Tibial artery (tissue), 4 donors: Measurements from ENCODE around the gene SCLT1.

Experiments
- DNase-seq, 2 donors: peaks; one replicate each; pipeline ENCODE4 v3.0.0-alpha.2; 2019
- H3K27ac ChIP-seq, 2 donors: fragments of 200-600 bp; sonication (generic) in 1 of 2; 1 replicate in 1 of 2; 2 replicates in 1 of 2; pipeline ENCODE4 v1.5.1; 2018 to 2019; ENCODE audit warnings: mild to moderate bottlenecking in 1 of 2
- H3K27me3 ChIP-seq, 2 donors: fragments of 200-600 bp; sonication (generic) in 1 of 2; one replicate each; pipeline versions ENCODE4 v1.5.1 to v1.6.0; 2016 to 2019
- H3K36me3 ChIP-seq, 3 donors: fragments of 200-600 bp; sonication (generic) in 2 of 3; one replicate each; pipeline ENCODE4 v1.5.1; 2016 to 2019; ENCODE audit warnings: mild to moderate bottlenecking in 2 of 3
- H3K4me1 ChIP-seq, 4 donors: fragments of 200-600 bp; sonication (generic) in 2 of 4; 1 replicate in 3 of 4; 2 replicates in 1 of 4; pipeline ENCODE4 v1.5.1; 2016 to 2019
- H3K4me3 ChIP-seq, 2 donors: fragments of 200-600 bp; sonication (generic) in 1 of 2; 1 replicate in 1 of 2; 2 replicates in 1 of 2; pipeline ENCODE4 v1.5.1; 2018 to 2019; ENCODE audit warnings: mild to moderate bottlenecking in 2 of 2
- H3K9me3 ChIP-seq, 3 donors: fragments of 200-600 bp; sonication (generic) in 1 of 3; one replicate each; pipeline ENCODE4 v1.5.1; 2016 to 2019
- intact Hi-C: fragments of 100-400 bp; cut with DNase I; formaldehyde crosslinking; loops from one replicate; pipeline ENCODE4 v1.15.0; 2023; ENCODE audit warnings: low total_unique reads
- TF ChIP-seq, protein P1 (sequence below), 2 experiments: fragments of 200-600 bp in 1 of 2; fragments of 450-650 bp in 1 of 2; IDR thresholded peaks; one replicate each; pipeline ENCODE4 v1.5.1; 2017 to 2019; ENCODE audit warnings: antibody characterized with exemption in 2 of 2, mild to moderate bottlenecking in 1 of 2, moderate library complexity in 1 of 2

Gene SCLT1

DNA sequence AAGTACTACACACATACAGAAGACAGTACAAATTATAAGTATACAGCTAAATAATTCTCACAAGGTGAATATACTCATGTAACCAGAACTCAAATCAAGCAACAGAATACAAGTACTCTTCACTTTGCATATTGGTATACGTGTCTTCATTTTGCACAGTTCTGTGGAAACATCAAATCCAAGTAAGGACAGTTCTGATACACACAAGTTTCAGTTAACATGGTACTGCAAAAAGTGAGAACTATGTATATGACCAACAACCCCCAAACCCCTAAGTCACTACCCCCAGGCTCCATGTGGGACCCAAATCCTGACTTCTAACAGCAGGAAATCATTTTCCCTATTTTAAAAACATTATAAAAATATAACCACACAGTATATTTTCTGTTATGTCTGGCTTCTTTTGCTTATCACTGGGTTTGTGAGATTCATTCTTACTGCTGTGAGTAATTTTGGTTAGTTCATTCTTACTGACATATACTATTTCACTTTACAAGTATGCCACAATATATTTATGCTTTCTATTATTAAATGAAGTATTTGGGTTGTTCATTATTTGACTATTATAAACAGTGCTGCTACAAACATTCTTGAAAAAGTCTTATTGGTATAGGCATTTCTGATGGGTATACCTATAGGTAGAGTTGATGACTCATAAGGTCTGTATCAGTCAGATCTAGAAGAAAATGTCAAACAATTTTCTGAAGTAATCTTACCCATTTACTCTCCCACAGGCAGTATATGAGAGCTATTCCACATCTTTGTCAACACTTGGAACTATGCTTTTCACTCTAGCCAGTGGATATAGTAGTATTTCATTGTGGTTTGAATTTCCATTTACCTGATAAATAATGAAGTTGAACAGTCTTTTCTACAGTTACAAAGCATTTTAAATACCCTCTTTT, 47.0 kb downstream of the SCLT1 start:
- DNase-seq, result no peak
- Histone ChIP-seq H3K36me3 (no peaks in the 10 kb centered on the region), H3K9me3 (peaks cover 0 to 18% (median 15%) of the 10 kb centered on the region in 3 donors), H3K4me3 (no peak overlapping the region), H3K27ac (no peak overlapping the region), H3K27me3 (no peaks in the 10 kb centered on the region), H3K4me1 (no peaks in the 10 kb centered on the region)
- intact Hi-C loops, result no loop called here
- TF ChIP-seq, protein P1, sequence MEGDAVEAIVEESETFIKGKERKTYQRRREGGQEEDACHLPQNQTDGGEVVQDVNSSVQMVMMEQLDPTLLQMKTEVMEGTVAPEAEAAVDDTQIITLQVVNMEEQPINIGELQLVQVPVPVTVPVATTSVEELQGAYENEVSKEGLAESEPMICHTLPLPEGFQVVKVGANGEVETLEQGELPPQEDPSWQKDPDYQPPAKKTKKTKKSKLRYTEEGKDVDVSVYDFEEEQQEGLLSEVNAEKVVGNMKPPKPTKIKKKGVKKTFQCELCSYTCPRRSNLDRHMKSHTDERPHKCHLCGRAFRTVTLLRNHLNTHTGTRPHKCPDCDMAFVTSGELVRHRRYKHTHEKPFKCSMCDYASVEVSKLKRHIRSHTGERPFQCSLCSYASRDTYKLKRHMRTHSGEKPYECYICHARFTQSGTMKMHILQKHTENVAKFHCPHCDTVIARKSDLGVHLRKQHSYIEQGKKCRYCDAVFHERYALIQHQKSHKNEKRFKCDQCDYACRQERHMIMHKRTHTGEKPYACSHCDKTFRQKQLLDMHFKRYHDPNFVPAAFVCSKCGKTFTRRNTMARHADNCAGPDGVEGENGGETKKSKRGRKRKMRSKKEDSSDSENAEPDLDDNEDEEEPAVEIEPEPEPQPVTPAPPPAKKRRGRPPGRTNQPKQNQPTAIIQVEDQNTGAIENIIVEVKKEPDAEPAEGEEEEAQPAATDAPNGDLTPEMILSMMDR (IDR thresholded peaks at IDR 0.05), result no peak

DNA sequence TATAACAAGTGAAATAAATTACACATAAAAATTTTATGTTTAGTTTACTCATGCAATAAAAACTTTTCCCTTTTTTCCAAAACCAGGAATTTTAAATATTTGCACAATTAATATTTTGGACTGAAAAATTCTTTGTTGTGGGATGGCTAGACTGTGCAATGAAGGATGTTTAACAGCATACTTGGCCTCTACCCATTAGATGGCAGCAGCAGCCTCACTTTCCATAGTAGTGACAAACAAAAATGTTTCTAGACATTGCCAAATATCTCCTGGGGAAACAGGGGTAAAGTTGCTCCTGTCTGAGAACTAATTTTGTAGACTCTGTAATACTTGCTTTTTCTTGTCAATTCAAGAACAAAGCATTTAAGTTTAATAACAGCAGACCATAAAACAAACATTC, 49.8 kb downstream of the SCLT1 start:
- Histone ChIP-seq H3K4me3 (no peak overlapping the region), H3K27me3 (no peaks in the 10 kb centered on the region), H3K9me3 (no peaks in the 10 kb centered on the region), H3K27ac (no peak overlapping the region), H3K4me1 (no peaks in the 10 kb centered on the region), H3K36me3 (peaks cover 0 to 7% (median 0%) of the 10 kb centered on the region in 3 donors)
- no peak for DNase-seq
- intact Hi-C loops, result no loop called here
- TF ChIP-seq, protein P1 (IDR thresholded peaks at IDR 0.05), result no peak

DNA sequence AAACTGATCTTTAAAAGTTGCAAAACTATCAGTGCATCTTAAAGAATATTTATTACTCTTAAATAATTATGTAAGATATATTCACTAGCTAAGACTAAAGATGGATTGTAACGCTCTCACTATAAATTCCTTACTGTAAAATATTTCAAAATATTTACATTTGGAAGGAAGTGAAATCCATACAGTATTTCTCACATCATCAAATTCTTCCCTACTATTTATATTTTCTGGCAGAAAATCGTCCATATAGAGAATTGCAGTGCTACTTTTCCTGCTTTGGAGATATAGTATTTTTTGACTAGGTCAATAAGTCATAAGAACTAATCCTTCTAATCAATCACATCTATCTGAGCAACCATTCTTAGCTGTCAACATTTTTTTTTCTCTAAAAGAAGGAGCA, 52.9 kb downstream of the SCLT1 start:
- intact Hi-C loops, result no loop called here
- TF ChIP-seq, protein P1 (IDR thresholded peaks at IDR 0.05), result no peak

DNA sequence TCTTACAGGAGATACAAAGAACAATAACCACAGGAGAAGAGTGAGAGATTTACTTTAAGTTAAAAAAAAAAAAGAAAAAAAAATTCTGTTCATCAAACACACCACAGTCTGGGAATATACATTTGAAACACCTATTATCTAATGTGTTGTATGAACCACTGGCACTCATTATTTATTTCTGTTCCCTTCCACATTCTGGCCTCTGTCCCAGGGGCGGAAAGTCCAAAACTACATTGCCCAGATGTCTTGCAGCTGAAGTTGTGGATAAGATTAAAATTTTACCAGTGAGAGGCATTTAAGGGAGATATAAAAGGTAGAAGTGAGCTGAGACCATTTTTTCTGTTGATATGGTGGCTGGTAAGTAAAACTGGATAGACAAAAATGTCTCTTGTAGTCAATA, 56.2 kb downstream of the SCLT1 start:
- Histone ChIP-seq H3K27me3 (no peaks in the 10 kb centered on the region), H3K4me1 (no peaks in the 10 kb centered on the region), H3K9me3 (no peaks in the 10 kb centered on the region), H3K36me3 (peaks cover 0 to 7% (median 4%) of the 10 kb centered on the region in 3 donors), H3K4me3 (no peak overlapping the region), H3K27ac (no peak overlapping the region)
- TF ChIP-seq, protein P1 (IDR thresholded peaks at IDR 0.05), result no peak
- DNase-seq, result no peak
- intact Hi-C loops, result no loop called here

More for the DNA sequence above, 52.9 kb downstream of the SCLT1 start:
- H3K9me3 ChIP-seq, result no peaks in the 10 kb centered on the region
- H3K4me3 ChIP-seq, result no peak overlapping the region
- no peaks in the 10 kb centered on the region for H3K4me1 ChIP-seq
- H3K36me3 ChIP-seq, result peaks cover 0 to 7% (median 0%) of the 10 kb centered on the region in 3 donors
- no peak overlapping the region for H3K27ac ChIP-seq
- DNase-seq, result no peak
- no peaks in the 10 kb centered on the region for H3K27me3 ChIP-seq

DNA sequence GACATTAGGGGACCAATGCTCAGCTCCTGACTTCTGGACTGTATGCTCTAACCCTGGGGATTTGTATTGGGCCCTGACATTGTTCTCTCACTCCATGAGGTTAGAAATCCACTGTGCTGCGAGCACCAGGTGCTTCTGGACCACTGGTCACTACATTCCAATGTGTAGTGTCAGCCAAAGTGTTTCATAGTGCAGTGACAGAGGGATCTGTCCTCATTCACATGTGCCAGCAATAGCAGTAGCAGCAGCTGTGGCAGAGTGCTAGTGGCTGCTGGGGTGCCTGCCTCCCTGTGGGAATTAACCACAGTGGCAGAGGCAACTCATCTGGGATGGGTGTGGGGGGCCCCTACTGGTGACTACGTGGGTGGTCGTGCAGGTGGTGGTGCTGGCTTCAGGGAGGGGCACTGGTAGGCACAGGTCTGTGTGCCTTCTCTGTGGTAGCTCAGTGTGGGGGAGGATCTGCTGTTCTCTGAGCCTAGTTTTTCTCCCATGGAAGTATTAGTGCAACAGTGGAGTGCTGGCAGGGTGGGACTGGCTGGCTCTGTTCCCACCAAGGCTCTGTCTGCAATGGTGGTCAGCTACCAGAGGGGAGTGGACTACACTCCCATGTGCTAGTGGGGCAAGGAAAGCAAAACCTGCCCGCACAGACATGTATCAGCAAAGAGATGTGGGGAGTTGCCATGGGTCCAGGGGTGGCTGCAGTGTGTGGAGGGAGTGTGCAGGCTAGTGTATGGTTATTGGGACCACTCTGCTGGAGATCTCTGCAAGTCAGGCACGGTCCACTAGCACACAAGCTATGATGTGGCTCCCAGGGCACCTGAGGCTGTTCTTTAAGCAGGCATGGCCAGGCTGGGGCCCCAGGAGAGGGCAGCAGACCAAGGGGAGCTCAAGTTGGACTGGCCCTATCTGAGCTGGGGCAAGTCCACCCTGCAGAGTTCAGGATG, 78.5 kb downstream of the SCLT1 start:
- no peak for DNase-seq
- H3K4me3 ChIP-seq, result no peak overlapping the region
- no peak overlapping the region for H3K27ac ChIP-seq
- H3K27me3 ChIP-seq, result no peaks in the 10 kb centered on the region
- H3K4me1 ChIP-seq, result no peaks in the 10 kb centered on the region
- TF ChIP-seq, protein P1 (IDR thresholded peaks at IDR 0.05), result no peak
- peaks cover 11 to 14% (median 14%) of the 10 kb centered on the region in 3 donors for H3K36me3 ChIP-seq
- intact Hi-C loops, result loop anchor here (10.0 kb wide), 1 partner anchor 50 kb away; no protein-coding TSS in a partner anchor
- H3K9me3 ChIP-seq, result peaks cover 0 to 26% (median 14%) of the 10 kb centered on the region in 3 donors
